A673 (cell line): ENCODE results near the gene FBLN2. TPM values are rescaled to one million over a fixed set of nuclear protein-coding genes. Genes with fewer than 3 reads are reported as not detected.

Source experiments
- BruUV-seq: library from RNA; stranded (reverse); fragments of 400-500 nt; replicated peaks from 2 replicates; lab custom pipeline; 2021; lab: Mats Ljungman, UMichigan
- CTCF ChIA-PET: fragments of 300-600 bp; sonication (Branson Sonifier 250); formaldehyde crosslinking; loops from one replicate; lab custom pipeline; 2022; ENCODE audit warnings: antibody characterized with exemption; lab: Charles Lee
- POLR2A ChIA-PET: fragments of 300-600 bp; sonication (Branson Sonifier 250); formaldehyde crosslinking; loops from one replicate; lab custom pipeline; 2022; ENCODE audit warnings: antibody characterized with exemption; ENCODE audit not compliant: low non-redundant PET; lab: Charles Lee
- DNase-seq: peaks from one replicate; pipeline ENCODE4 v3.0.0-alpha.2; 2015; ENCODE audit warnings: low spot score
- H3K27ac ChIP-seq: fragments of 200-600 bp; sonication (generic); 2 replicates; pipeline ENCODE4 v1.5.1; 2016; ENCODE audit warnings: mixed run types, low read depth, mild to moderate bottlenecking, mixed read lengths, antibody characterized with exemption, low read length; ENCODE audit not compliant: poor library complexity, severe bottlenecking
- H3K27me3 ChIP-seq: fragments of 200-600 bp; sonication (generic); replicated peaks from 2 replicates; pipeline ENCODE4 v1.6.1; 2017; ENCODE audit warnings: mixed run types, low read depth, mild to moderate bottlenecking, mixed read lengths, antibody characterized with exemption, low read length; ENCODE audit not compliant: insufficient read depth, poor library complexity
- H3K36me3 ChIP-seq: fragments of 200-600 bp; sonication (generic); 2 replicates; pipeline ENCODE4 v1.6.1; 2016; ENCODE audit warnings: mixed run types, mild to moderate bottlenecking, mixed read lengths, antibody characterized with exemption, low read length; ENCODE audit not compliant: insufficient read depth, poor library complexity, severe bottlenecking
- H3K4me1 ChIP-seq: fragments of 200-600 bp; sonication (generic); 2 replicates; pipeline ENCODE4 v1.6.1; 2017; ENCODE audit warnings: mixed run types, mild to moderate bottlenecking, mixed read lengths, antibody characterized with exemption, low read length; ENCODE audit not compliant: insufficient read depth, poor library complexity, severe bottlenecking
- H3K4me3 ChIP-seq: fragments of 200-600 bp; sonication (generic); 2 replicates; pipeline ENCODE4 v1.5.1; 2016; ENCODE audit warnings: low read depth, mixed run types, mild to moderate bottlenecking, mixed read lengths, low read length; ENCODE audit not compliant: poor library complexity, severe bottlenecking
- H3K9me3 ChIP-seq: fragments of 200-600 bp; sonication (generic); 2 replicates; pipeline ENCODE4 v1.6.1; 2016; ENCODE audit warnings: mixed run types, low read depth, mild to moderate bottlenecking, mixed read lengths, antibody characterized with exemption, low read length; ENCODE audit not compliant: poor library complexity, severe bottlenecking
- EZH2 ChIP-seq: fragments of 200-600 bp; sonication (generic); IDR thresholded peaks from 2 replicates; pipeline ENCODE4 v1.6.1; 2017; ENCODE audit warnings: borderline replicate concordance, low read depth, mild to moderate bottlenecking, mixed read lengths, antibody characterized with exemption, low read length; ENCODE audit not compliant: poor library complexity, severe bottlenecking
- intact Hi-C: fragments of 100-400 bp; cut with micrococcal nuclease; formaldehyde crosslinking; loops from one replicate; pipeline ENCODE4 v1.10.0; 2022; ENCODE audit not compliant: unreplicated experiment
- total RNA-seq: library from RNA; stranded (reverse); gene quantifications from 2 replicates; pipeline ENCODE4 v1.2.3, GENCODE V29; 2021
- TF ChIP-seq, protein P1 (sequence below): fragments of 300-800, 200-600 bp; sonication (generic); conservative IDR thresholded peaks from 2 replicates; pipeline ENCODE4 v1.5.1; 2017; ENCODE audit warnings: low read depth, mild to moderate bottlenecking, antibody characterized with exemption, low read length, moderate library complexity, mixed read lengths

FBLN2 gene
- total RNA-seq, 1 experiment from 2014 or later, result 0.71 TPM

DNA sequence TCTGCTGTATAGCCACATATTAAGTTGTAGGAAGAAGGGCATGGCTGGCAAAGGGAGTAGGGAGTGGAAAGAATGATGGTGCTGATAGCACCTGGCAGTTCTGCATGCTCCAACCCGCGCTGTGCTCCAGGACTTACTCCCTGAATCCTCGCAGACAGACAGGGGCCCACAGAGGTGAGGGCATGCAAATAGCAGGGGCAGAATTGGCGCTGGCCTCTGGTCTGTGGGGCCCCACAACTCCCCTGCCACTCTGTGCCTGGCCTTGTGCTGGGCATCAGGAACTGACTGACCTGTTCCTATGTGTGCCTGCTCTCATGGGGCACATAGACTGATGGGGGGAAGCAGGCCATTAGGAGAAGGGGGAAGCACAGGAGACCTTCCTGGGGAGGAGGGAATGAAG is 47.9 kb upstream of the FBLN2 start:
- BruUV-seq, result no TSS peak
- Histone ChIP-seq H3K36me3 (no peaks in the 10 kb centered on the region), H3K4me3 (no peak overlapping the region), H3K27me3 (no peaks in the 10 kb centered on the region), H3K4me1 (no peaks in the 10 kb centered on the region), H3K27ac (no peak overlapping the region), H3K9me3 (no peaks in the 10 kb centered on the region)
- CTCF ChIA-PET, result interaction anchor here (1.4 kb wide), 1 partner anchor 147 kb away, joined by 4 read pairs; no protein-coding TSS in a partner anchor
- intact Hi-C loops, result no loop called here
- TF ChIP-seq EZH2, result no peak
- TF ChIP-seq, protein P1, sequence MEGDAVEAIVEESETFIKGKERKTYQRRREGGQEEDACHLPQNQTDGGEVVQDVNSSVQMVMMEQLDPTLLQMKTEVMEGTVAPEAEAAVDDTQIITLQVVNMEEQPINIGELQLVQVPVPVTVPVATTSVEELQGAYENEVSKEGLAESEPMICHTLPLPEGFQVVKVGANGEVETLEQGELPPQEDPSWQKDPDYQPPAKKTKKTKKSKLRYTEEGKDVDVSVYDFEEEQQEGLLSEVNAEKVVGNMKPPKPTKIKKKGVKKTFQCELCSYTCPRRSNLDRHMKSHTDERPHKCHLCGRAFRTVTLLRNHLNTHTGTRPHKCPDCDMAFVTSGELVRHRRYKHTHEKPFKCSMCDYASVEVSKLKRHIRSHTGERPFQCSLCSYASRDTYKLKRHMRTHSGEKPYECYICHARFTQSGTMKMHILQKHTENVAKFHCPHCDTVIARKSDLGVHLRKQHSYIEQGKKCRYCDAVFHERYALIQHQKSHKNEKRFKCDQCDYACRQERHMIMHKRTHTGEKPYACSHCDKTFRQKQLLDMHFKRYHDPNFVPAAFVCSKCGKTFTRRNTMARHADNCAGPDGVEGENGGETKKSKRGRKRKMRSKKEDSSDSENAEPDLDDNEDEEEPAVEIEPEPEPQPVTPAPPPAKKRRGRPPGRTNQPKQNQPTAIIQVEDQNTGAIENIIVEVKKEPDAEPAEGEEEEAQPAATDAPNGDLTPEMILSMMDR, result no peak
- no peak for DNase-seq
- POLR2A ChIA-PET, result no interaction called here

DNA sequence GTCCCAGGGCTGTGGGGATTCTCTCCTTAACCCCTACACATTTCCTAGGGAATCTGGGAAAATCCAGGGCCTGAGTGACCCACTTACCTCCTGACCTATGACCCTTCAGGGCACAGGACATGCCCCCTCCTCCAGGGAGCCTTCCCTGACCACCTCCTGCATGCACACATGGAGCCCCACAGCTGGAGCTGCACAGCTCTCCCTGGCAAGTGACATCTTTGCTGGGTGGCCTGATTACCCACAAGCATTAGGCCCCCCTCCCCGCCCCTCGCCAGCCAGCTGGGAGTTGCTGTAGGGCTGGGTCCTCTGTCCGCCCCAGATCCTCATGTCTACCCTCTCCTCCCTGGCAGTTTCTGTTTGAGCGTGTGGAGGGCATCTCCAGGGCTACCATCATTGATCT is 47.4 kb upstream of the FBLN2 start:
- intact Hi-C loops, result no loop called here
- H3K4me1 ChIP-seq, result no peaks in the 10 kb centered on the region
- ChIA-PET CTCF (interaction anchor here (1.4 kb wide), 1 partner anchor 147 kb away, joined by 4 read pairs; no protein-coding TSS in a partner anchor), POLR2A (no interaction called here)
- DNase-seq, result no peak
- H3K9me3 ChIP-seq, result no peaks in the 10 kb centered on the region
- TF ChIP-seq EZH2, result no peak
- TF ChIP-seq, protein P1, result no peak
- BruUV-seq, result no TSS peak
- H3K27me3 ChIP-seq, result no peaks in the 10 kb centered on the region
- H3K4me3 ChIP-seq, result no peak overlapping the region
- H3K36me3 ChIP-seq, result no peaks in the 10 kb centered on the region
- H3K27ac ChIP-seq, result no peak overlapping the region

DNA sequence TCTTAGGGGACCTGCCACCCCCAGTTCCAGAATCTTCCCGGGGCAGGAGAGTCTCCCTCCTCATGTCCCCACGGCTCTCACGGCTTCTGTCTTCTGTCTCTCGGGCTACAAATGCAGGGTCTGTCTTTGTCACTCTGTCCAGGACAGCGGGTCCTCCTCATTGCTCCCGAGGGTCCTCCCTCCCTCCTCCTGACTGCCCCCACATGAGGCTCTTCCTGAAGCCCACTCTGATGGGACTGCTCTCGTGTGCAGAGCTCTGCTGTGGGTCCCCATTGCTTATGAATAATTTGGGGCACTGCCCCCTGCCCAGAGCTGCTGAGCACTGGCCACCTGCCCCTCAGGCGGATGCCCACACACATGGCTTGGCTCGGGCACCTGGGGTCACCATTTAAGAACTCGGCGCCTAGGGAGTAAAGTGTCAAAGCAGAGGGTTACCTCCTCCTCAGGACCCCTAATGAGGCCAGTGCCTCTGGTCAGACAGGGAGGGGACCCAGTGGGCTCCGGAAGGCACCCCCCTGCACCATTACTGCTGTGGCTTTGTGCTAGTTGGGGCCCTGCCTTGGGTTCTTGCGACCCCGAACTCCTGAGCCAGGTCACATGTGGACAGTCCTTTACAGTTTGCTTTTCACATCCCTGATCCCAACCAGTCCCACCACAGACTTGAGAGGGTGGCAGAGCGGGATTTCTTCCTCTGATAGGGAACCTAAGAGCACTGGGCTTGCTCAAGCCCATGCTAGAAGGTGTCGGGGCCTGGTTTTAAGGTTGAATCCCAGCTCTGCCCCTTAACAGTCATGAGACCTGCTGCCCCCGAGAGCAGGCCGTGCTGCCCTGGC is 46.8 kb upstream of the FBLN2 start:
- Histone ChIP-seq H3K36me3 (no peaks in the 10 kb centered on the region), H3K4me3 (no peak overlapping the region), H3K27me3 (no peaks in the 10 kb centered on the region), H3K27ac (no peak overlapping the region), H3K9me3 (no peaks in the 10 kb centered on the region), H3K4me1 (no peaks in the 10 kb centered on the region)
- DNase-seq, result no peak
- no TSS peak for BruUV-seq
- TF ChIP-seq EZH2, result no peak
- TF ChIP-seq, protein P1, result no peak
- CTCF ChIA-PET, result interaction anchor here (1.4 kb wide), 1 partner anchor 146 kb away, joined by 4 read pairs; no protein-coding TSS in a partner anchor
- POLR2A ChIA-PET, result no interaction called here
- intact Hi-C loops, result no loop called here
